GM12875 (cell line): Measurements from ENCODE around the gene LRRN3.

Source experiments
- H3K4me3 ChIP-seq: one replicate; pipeline ENCODE4 v1.5.1; 2011; ENCODE audit warnings: low read depth, low read length, control low read depth
- TF ChIP-seq, protein P1 (sequence below): IDR thresholded peaks from 2 replicates; pipeline ENCODE4 v1.5.1; 2011; ENCODE audit warnings: low read depth, mild to moderate bottlenecking, control low read depth, inconsistent platforms, low read length, moderate library complexity, borderline replicate concordance; ENCODE audit not compliant: insufficient read depth

Gene LRRN3

DNA sequence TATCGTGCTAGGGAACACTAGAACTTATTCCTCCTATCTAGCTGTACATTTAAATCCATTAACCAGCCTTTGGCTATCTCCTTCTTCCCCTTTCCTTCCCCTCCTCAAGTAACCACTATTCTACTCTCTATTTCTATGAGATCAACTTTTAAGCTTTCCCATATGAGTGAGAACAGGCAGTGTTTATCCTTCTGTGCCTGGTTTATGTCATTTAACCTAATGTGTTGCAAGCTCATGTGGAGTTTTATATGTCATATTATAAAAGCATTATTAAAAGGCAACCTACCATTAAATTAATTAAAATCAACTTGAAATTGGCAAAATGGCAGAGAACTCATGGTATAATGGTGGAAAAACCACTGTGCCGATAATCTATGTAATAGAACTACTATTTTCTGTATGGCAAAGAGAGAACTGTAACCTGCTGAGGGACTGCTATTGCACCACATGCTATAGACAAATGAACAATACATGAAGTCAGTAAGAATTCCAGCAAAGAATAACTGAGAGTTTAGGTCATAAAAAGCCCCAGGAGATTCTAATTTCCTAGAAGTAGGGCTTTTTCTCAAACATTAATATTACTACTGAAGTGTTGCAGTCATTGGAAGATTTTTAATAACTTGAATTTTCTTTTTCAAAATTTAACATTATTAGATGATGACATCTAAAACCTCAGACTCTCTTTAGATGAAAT, 81.8 kb downstream of the LRRN3 start:
- H3K4me3 ChIP-seq, result no peak overlapping the region
- TF ChIP-seq, protein P1, sequence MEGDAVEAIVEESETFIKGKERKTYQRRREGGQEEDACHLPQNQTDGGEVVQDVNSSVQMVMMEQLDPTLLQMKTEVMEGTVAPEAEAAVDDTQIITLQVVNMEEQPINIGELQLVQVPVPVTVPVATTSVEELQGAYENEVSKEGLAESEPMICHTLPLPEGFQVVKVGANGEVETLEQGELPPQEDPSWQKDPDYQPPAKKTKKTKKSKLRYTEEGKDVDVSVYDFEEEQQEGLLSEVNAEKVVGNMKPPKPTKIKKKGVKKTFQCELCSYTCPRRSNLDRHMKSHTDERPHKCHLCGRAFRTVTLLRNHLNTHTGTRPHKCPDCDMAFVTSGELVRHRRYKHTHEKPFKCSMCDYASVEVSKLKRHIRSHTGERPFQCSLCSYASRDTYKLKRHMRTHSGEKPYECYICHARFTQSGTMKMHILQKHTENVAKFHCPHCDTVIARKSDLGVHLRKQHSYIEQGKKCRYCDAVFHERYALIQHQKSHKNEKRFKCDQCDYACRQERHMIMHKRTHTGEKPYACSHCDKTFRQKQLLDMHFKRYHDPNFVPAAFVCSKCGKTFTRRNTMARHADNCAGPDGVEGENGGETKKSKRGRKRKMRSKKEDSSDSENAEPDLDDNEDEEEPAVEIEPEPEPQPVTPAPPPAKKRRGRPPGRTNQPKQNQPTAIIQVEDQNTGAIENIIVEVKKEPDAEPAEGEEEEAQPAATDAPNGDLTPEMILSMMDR, result no peak

DNA sequence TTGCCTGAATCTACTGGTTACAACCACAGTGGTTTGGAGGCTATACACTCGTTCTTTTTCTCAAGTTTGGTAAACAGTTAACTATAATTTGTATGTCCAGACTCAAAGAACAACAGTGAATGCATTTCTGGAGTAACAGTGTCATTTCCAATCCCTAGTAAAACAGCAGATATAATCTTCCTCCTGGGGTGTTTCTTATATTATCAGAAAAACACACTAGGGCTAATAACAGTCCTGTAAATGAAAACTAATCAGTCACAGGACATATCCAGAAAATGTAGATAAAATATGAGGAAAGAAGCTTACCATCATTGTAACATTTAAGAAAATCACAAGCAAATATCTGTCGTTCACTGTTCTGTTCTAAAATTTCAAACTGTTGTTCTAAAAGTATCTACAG, 82.6 kb downstream of the LRRN3 start:
- TF ChIP-seq, protein P1, result no peak
- no peak overlapping the region for H3K4me3 ChIP-seq

DNA sequence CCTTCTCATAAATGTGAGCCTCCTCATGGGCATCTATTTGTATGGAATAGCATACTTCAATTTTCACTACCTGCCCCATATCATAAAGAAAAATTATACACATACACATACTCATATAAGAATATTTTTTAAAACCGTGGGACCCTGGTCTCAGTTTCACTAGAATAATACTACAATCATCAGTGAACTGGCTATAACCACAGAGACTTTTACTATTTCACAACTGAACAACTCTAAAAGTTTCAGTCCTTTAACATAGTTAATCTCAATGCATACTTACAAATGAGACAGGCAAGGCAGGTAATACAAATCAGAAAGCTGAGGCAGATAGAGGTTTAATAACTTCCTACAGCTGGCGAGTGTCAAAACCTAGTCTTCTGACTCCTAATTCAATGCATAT, 83.1 kb downstream of the LRRN3 start:
- H3K4me3 ChIP-seq, result no peak overlapping the region
- TF ChIP-seq, protein P1, result no peak

DNA sequence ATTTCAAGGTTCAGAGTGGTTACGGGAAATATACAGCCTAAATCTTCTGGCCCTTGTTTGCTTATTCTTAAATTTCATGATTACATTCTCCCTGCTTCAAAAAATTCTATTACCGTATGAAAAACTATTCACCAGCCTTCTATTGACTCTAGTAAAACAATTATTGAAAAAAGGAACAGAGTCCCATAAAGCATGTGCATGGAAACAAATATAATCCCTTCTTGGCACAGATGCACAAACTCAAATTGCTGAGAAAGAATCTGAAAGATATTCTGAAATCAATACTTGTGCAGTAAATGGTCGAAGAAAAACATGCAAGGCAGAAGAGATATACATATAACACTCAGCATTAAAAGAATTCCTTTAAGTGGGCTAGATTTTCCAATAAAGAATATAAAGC, 83.6 kb downstream of the LRRN3 start:
- no peak overlapping the region for H3K4me3 ChIP-seq
- TF ChIP-seq, protein P1, result no peak
